GM21390 (cell line): ENCODE measurements around the gene PRR29.
"Not testable (repeated sequence)": the region's sequence is repeated elsewhere in the genome, so short reads cannot be mapped to it uniquely, and the experiment has no call there.

Experiments
- ATAC-seq: cut with Tn5 transposase; IDR thresholded peaks from one replicate; pipeline ENCODE4 v1.9.1; 2021; ENCODE audit not compliant: unreplicated experiment

PRR29 gene

GRCh38 chr17:63996430-63997182 is 1.5 kb upstream of the PRR29 start:
- ATAC-seq, result no peak

GRCh38 chr17:63997341-63998048 is 656 bp upstream of the PRR29 start:
- ATAC-seq, result no peak

GRCh38 chr17:63998721-63999679 is 849 bp downstream of the PRR29 start:
- ATAC-seq, result no peak

DNA sequence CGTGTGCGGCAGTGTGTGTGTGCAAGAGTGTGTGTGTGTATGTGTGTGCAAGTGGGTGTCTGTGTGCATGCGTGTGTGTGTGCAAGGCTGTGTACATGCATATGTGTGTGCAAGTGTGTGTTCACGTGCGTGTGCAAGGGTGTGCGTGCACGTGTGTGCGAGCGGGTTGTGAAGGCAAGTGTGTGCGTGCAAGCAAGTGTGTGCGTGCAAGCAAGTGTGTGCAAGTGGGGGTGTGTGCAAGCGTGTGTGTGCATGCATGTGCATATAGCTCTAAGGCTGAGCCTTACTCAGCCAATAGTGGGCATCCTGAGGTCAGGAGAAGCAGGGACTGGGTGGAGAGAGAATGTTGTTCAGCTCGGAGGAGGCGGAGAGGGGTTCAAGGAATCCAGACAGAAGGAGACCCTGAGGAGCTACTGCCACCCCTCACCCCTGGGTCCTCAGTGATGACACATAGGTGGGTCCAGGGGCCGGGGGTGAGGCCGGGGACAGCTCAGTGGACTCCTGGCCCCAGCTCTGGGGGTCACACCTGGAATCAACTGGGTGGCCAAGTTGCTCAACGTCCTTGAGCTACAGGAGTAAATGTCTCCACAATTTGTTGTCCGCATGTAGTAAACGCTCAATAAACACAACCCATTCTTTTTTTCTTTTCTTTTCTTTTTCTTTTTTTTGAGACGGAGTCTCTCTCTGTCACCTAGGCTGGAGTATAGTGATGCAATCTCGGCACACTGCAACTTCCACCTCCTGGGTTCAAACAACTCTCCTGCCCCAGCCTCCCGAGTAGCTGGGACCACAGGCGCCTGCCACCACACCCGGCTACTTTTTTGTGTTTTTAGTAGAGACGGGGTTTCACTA is 1.8 kb downstream of the PRR29 start:
- ATAC-seq, result no peak

- no peak for ATAC-seq
Measured at GRCh38 chr17:64001091-64001579, 3.0 kb downstream of the PRR29 start.

GRCh38 chr17:64001763-64002529 is 3.8 kb downstream of the PRR29 start:
- no peak for ATAC-seq

- no peak for ATAC-seq
Measured at GRCh38 chr17:64002658-64003525, 4.7 kb downstream of the PRR29 start.

DNA sequence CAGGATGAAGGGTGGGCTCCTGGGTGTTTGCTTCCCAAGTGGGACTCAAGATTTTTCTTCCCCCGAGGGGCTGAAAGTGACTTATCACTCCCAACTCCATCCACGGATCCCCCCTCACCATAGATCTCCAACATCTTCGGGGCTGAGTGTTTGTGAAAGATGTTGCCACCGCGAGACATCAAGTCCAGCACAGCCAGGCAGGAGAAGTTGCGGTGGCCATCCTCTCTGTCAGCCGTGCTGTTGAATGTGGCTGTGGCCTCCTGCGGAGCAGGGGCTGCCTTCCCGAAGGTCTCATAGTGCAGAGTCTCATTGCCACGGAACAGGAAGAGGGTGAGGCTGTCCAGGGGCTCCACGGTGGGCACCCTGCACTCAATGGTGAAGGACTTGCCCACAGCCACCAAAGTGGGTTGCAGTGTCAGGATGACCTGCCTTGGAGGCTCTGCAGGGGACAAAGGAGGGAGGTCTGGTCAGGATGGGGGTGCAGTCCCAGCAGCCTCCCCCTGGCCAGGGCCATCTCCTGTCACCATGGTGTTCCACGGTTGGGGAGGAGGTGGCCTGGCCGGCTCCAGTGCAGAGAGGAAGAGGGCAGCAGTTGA is 5.5 kb downstream of the PRR29 start:
- no peak for ATAC-seq

- no peak for ATAC-seq
Measured at GRCh38 chr17:64004218-64004770, 6.1 kb downstream of the PRR29 start.

DNA sequence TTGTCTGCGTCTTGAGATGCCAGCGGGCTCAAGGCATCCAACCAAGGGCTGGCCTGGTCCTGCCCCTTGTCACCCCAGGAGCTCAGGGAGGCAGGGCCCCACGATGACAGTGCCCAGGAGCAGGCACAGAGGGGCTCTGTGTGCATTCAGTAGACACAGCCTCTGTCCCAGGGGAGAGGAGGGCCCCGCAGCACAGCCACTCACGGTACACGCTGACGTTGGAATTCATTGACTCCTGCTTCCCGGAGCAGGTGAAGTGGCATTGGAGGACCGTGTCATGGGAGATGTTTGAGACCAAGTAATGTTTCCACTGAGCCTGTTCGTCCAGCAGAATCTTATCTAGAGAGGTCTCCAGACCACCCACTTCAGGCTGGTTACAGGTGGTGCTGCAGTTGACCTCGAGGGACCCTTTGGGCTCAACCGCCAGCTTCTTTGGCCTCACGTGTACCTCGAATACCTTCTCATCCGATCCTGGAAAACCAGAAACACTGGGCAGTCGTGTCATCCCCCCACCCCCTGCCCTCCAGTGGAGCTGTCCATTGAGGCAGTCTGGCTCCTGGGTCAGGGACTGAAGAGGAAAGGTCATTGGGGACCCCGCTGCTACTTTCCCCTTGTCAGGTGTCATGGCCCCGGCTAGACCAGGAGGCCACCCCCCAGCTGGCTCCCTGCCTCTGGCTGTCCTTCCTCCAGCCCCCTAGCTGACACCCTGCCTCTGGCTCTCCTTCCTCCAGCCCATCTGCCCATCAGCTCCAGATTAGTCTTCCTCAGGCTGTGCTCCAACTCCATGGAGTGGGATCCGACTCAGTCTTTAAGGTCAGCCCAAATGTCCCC is 7.0 kb downstream of the PRR29 start:
- no peak for ATAC-seq

DNA sequence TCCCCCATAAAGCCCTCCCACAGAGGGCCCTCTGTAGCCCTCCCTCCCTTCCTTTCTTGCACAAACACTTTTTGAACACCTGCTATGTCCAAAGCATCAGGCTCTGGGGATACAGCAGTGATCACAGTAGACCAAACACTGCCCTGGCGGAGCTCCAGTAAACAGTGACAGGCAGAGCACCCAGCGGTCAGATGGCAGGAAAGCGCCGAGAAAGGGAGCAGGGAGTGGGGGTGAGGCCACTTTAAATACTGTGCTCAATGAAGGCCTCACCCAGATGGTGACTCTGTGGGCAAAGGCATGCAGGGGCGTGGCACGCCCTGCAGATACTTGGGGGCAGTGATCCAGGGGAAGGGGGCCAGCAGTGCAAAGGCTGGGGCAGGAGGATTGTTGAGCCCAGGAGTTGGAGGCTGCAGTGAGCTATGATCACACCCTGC is 7.6 kb downstream of the PRR29 start:
- no peak for ATAC-seq

GRCh38 chr17:64006361-64007088 is 8.4 kb downstream of the PRR29 start:
- ATAC-seq, result no peak

GRCh38 chr17:64007089-64007837 is 9.1 kb downstream of the PRR29 start:
- ATAC-seq, result not testable (repeated sequence)

DNA sequence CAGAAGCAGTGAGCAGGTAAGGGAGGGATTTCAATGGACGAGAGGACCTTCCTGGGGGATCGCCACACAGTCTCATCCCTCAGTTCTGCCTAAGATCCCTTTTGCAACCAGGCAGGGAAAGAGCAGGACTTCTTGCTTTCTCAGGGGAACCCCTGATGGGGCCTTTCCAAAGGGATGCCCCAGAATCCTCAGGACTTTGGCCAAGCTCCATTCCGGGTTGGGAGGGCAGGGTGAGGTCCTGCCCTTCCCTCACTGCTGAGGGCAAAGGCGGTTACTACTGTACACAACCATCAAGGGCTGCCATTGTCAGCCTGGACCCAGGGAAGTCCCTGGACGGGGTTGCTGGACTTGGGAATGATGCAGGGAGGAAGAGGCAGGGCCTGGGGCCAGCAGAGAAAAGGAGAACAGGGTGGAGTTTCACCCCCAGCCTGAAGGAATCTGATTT is 9.7 kb downstream of the PRR29 start:
- no peak for ATAC-seq

GRCh38 chr17:64008346-64008745 is 10.2 kb downstream of the PRR29 start:
- ATAC-seq, result no peak

- ATAC-seq, result no peak
Measured at GRCh38 chr17:64008830-64009229, 10.7 kb downstream of the PRR29 start.
